Measurements from ENCODE around the gene VSNL1. TPM values are rescaled to one million over a fixed set of nuclear protein-coding genes. Genes with fewer than 3 reads are reported as not detected.
A peak's percentile ranks its signal among the peaks of the same experiment; 100 is the strongest.

Gene VSNL1
- total RNA-seq, 1 donor from 2014 or later: 2.1 TPM

- peaks cover 21% of the 10 kb centered on the region for H3K4me1 Mint-ChIP-seq
- no peaks in the 10 kb centered on the region for H3K9me3 Mint-ChIP-seq
- DNase-seq (ENCODE audit: low read depth, low spot score): no peak
- no peaks in the 10 kb centered on the region for H3K27me3 Mint-ChIP-seq (ENCODE audit: low read depth)
- no peak for TF ChIP-seq CTCF (conservative IDR thresholded peaks at IDR 0.05)
- peaks cover 12% of the 10 kb centered on the region for H3K36me3 Mint-ChIP-seq (ENCODE audit: low read depth)
- H3K27ac Mint-ChIP-seq (ENCODE audit: unreplicated experiment): no peak overlapping the region
- no peak overlapping the region for H3K4me3 Mint-ChIP-seq
Observed at GRCh38 chr2:17657759-17658158, 117.3 kb downstream of the VSNL1 start.

GRCh38 chr2:17658251-17658843, 117.9 kb downstream of the VSNL1 start:
- Mint-ChIP-seq H3K4me3 (no peak overlapping the region), H3K36me3 (ENCODE audit: low read depth) (peaks cover 15% of the 10 kb centered on the region), H3K4me1 (peaks cover 21% of the 10 kb centered on the region), H3K9me3 (no peaks in the 10 kb centered on the region), H3K27ac (ENCODE audit: unreplicated experiment) (no peak overlapping the region), H3K27me3 (ENCODE audit: low read depth) (no peaks in the 10 kb centered on the region)
- no peak for DNase-seq (ENCODE audit: low read depth, low spot score)
- TF ChIP-seq CTCF (conservative IDR thresholded peaks at IDR 0.05): no peak

- H3K4me3 Mint-ChIP-seq: no peak overlapping the region
- no peaks in the 10 kb centered on the region for H3K27me3 Mint-ChIP-seq (ENCODE audit: low read depth)
- DNase-seq (ENCODE audit: low read depth, low spot score): no peak
- H3K9me3 Mint-ChIP-seq: no peaks in the 10 kb centered on the region
- no peak for TF ChIP-seq CTCF (conservative IDR thresholded peaks at IDR 0.05)
- no peak overlapping the region for H3K27ac Mint-ChIP-seq (ENCODE audit: unreplicated experiment)
- peaks cover 12% of the 10 kb centered on the region for H3K36me3 Mint-ChIP-seq (ENCODE audit: low read depth)
- H3K4me1 Mint-ChIP-seq: peaks cover 12% of the 10 kb centered on the region
Observed at GRCh38 chr2:17660219-17660618, 119.7 kb downstream of the VSNL1 start.

GRCh38 chr2:17661460-17661859, 121.0 kb downstream of the VSNL1 start:
- Mint-ChIP-seq H3K4me3 (no peak overlapping the region), H3K27me3 (ENCODE audit: low read depth) (no peaks in the 10 kb centered on the region), H3K4me1 (peaks cover 7% of the 10 kb centered on the region), H3K9me3 (no peaks in the 10 kb centered on the region), H3K27ac (ENCODE audit: unreplicated experiment) (peak overlapping the region; percentile 4), H3K36me3 (ENCODE audit: low read depth) (peaks cover 10% of the 10 kb centered on the region)
- TF ChIP-seq CTCF (conservative IDR thresholded peaks at IDR 0.05): no peak
- DNase-seq (ENCODE audit: low read depth, low spot score): no peak

GRCh38 chr2:17662723-17663122, 122.2 kb downstream of the VSNL1 start:
- H3K4me3 Mint-ChIP-seq: no peak overlapping the region
- no peak for TF ChIP-seq CTCF (conservative IDR thresholded peaks at IDR 0.05)

More at GRCh38 chr2:17662723-17663122, 122.2 kb downstream of the VSNL1 start:
- no peaks in the 10 kb centered on the region for H3K9me3 Mint-ChIP-seq
- no peak for DNase-seq (ENCODE audit: low read depth, low spot score)
- H3K4me1 Mint-ChIP-seq: peaks cover 7% of the 10 kb centered on the region
- peaks cover 10% of the 10 kb centered on the region for H3K36me3 Mint-ChIP-seq (ENCODE audit: low read depth)
- no peak overlapping the region for H3K27ac Mint-ChIP-seq (ENCODE audit: unreplicated experiment)
- no peaks in the 10 kb centered on the region for H3K27me3 Mint-ChIP-seq (ENCODE audit: low read depth)
